Prostate gland (tissue), 2 donors: ENCODE results near the gene ARHGAP40.

ENCODE experiments used
- CTCF ChIP-seq, 4 experiments: fragments of 200-600 bp in 2 of 4; fragments of 450-650 bp in 2 of 4; sonication (generic) in 2 of 4; IDR thresholded peaks; 1 replicate in 3 of 4; 2 replicates in 1 of 4; pipeline ENCODE4 v1.5.1; 2016 to 2019; ENCODE audit warnings: antibody characterized with exemption in 4 of 4, mild to moderate bottlenecking in 2 of 4, moderate library complexity in 2 of 4
- POLR2A ChIP-seq: fragments of 450-650 bp; IDR thresholded peaks from one replicate; pipeline ENCODE4 v1.6.1; 2016; ENCODE audit warnings: antibody characterized with exemption, mild to moderate bottlenecking
- POLR2AphosphoS5 ChIP-seq: sonication (generic); formaldehyde crosslinking; IDR thresholded peaks from one replicate; pipeline ENCODE4 v1.6.1; 2017; ENCODE audit warnings: antibody characterized with exemption

- no peak for TF ChIP-seq POLR2AphosphoS5
- no peak for TF ChIP-seq CTCF (IDR thresholded peaks at IDR 0.05)
- TF ChIP-seq POLR2A, result no peak
These were observed 21.7 kb upstream of the ARHGAP40 start for GRCh38 chr20:38579921-38580320.
